H1 (cell line): ENCODE measurements around the gene ARPP19. TPM values are rescaled to one million over a fixed set of nuclear protein-coding genes. Genes with fewer than 3 reads are reported as not detected.

Source experiments
- CTCF ChIA-PET: fragments of 300-600 bp; sonication (Branson Sonifier 250); formaldehyde crosslinking; loops from one replicate; lab custom pipeline; 2021; ENCODE audit not compliant: partially characterized antibody; lab: Charles Lee
- POLR2A ChIA-PET: fragments of 300-600 bp; sonication (Branson Sonifier 250); formaldehyde crosslinking; loops from one replicate; lab custom pipeline; 2021; ENCODE audit warnings: inconsistent platforms; ENCODE audit not compliant: partially characterized antibody; lab: Charles Lee
- DNase-seq, 2 experiments: peaks; one replicate each; pipeline versions ENCODE4 v3.0.0 to v3.0.0-alpha.2; 2010 to 2022; ENCODE audit warnings: low spot score in 2 of 2, low read depth in 1 of 2, mixed read lengths in 1 of 2
- FAIRE-seq: peaks from 2 replicates; lab custom pipeline; 2011; peaks lifted over from hg19 to GRCh38; lab: Jason Lieb, UNC
- H2AFZ ChIP-seq: 2 replicates; pipeline ENCODE4 v1.8.1; 2012; ENCODE audit warnings: low read length, inconsistent platforms
- H2AK5ac ChIP-seq: 2 replicates; pipeline ENCODE4 v1.6.1; 2013; ENCODE audit warnings: low read depth, low read length
- H2BK120ac ChIP-seq: replicated peaks from 2 replicates; pipeline ENCODE3; 2013; ENCODE audit warnings: low read depth, low read length, inconsistent platforms
- H2BK12ac ChIP-seq: 2 replicates; pipeline ENCODE4 v1.6.1; 2013; ENCODE audit warnings: low read depth, low read length
- H2BK15ac ChIP-seq: 2 replicates; pipeline ENCODE4 v1.6.1; 2013; ENCODE audit warnings: low read length
- H2BK20ac ChIP-seq: 2 replicates; pipeline ENCODE4 v1.6.1; 2013; ENCODE audit warnings: low read length
- H2BK5ac ChIP-seq: 2 replicates; pipeline ENCODE4 v1.6.1; 2013; ENCODE audit warnings: low read depth, low read length
- H3K14ac ChIP-seq: 2 replicates; pipeline ENCODE4 v1.6.1; 2013; ENCODE audit warnings: inconsistent platforms; ENCODE audit not compliant: insufficient read length
- H3K18ac ChIP-seq: 2 replicates; pipeline ENCODE4 v1.6.1; 2013; ENCODE audit warnings: low read length; ENCODE audit errors: extremely low read depth
- H3K23ac ChIP-seq: 2 replicates; pipeline ENCODE4 v1.6.1; 2013; ENCODE audit warnings: inconsistent platforms; ENCODE audit not compliant: insufficient read length
- H3K23me2 ChIP-seq: 2 replicates; pipeline ENCODE4 v1.6.1; 2013; ENCODE audit warnings: low read depth, low read length
- H3K27ac ChIP-seq: 2 replicates; pipeline ENCODE4 v1.6.1; 2011; ENCODE audit warnings: low read depth, low read length, inconsistent platforms
- H3K27me3 ChIP-seq, 4 experiments: replicated peaks in 1 of 4; 1 replicate in 1 of 4; 2 replicates in 3 of 4; pipeline versions ENCODE4 v1.6.1 to v1.8.1; 2011 to 2013; ENCODE audit warnings: low read length in 3 of 4, mild to moderate bottlenecking in 3 of 4, inconsistent platforms in 2 of 4, mixed read lengths in 2 of 4, moderate library complexity in 1 of 4; ENCODE audit not compliant: control insufficient read depth in 3 of 4, insufficient read depth in 3 of 4; ENCODE audit errors: extremely low read depth in 1 of 4
- H3K36me3 ChIP-seq, 4 experiments: 2 replicates each; pipeline versions ENCODE4 v1.6.1 to v1.8.1; 2011 to 2013; ENCODE audit warnings: mild to moderate bottlenecking in 4 of 4, low read length in 3 of 4, moderate library complexity in 2 of 4, control low read depth in 1 of 4, inconsistent platforms in 1 of 4; ENCODE audit not compliant: insufficient read depth in 4 of 4, control insufficient read depth in 2 of 4
- H3K4ac ChIP-seq: replicated peaks from 2 replicates; pipeline ENCODE3; 2013; ENCODE audit warnings: low read length, low read depth, mixed read lengths, inconsistent platforms; ENCODE audit not compliant: insufficient read length
- H3K4me1 ChIP-seq, 4 experiments: replicated peaks in 1 of 4; 1 replicate in 1 of 4; 2 replicates in 3 of 4; pipeline versions ENCODE4 v1.6.1 to v1.8.1; 2011 to 2013; ENCODE audit warnings: low read length in 3 of 4, inconsistent platforms in 2 of 4, mixed read lengths in 1 of 4; ENCODE audit not compliant: insufficient read depth in 4 of 4, control insufficient read depth in 3 of 4
- H3K4me2 ChIP-seq, 2 experiments: 2 replicates each; pipeline versions ENCODE4 v1.6.1 to v1.8.1; 2011 to 2013; ENCODE audit warnings: low read depth in 2 of 2, low read length in 2 of 2, control low read depth in 1 of 2, inconsistent platforms in 1 of 2, mild to moderate bottlenecking in 1 of 2; ENCODE audit not compliant: insufficient read depth in 1 of 2
- H3K4me3 ChIP-seq, 4 experiments: fragments of 200-600, 300-600 bp in 1 of 4; sonication (generic), shearing (Covaris generic), sonication (Bioruptor Twin) in 1 of 4; 2 replicates each; pipeline versions ENCODE4 v1.5.1 to v1.8.1; 2011 to 2016; ENCODE audit warnings: low read length in 4 of 4, low read depth in 3 of 4, control low read depth in 2 of 4, inconsistent platforms in 2 of 4, mild to moderate bottlenecking in 2 of 4, mixed read lengths in 1 of 4, moderate library complexity in 1 of 4; ENCODE audit not compliant: insufficient read depth in 2 of 4; ENCODE audit errors: extremely low read depth in 1 of 4
- H3K56ac ChIP-seq: replicated peaks from 2 replicates; pipeline ENCODE3; 2013; ENCODE audit warnings: low read depth, mild to moderate bottlenecking, mixed read lengths, low read length, inconsistent platforms; ENCODE audit not compliant: insufficient read length
- H3K79me1 ChIP-seq: 2 replicates; pipeline ENCODE4 v1.6.1; 2013; ENCODE audit warnings: low read depth, low read length, control low read depth
- H3K79me2 ChIP-seq, 2 experiments: 2 replicates each; pipeline versions ENCODE4 v1.6.1 to v1.8.1; 2012 to 2013; ENCODE audit warnings: low read length in 2 of 2, mild to moderate bottlenecking in 2 of 2, inconsistent platforms in 1 of 2; ENCODE audit not compliant: insufficient read depth in 2 of 2, control insufficient read depth in 1 of 2
- H3K9ac ChIP-seq, 4 experiments: replicated peaks in 1 of 4; 1 replicate in 1 of 4; 2 replicates in 3 of 4; pipeline versions ENCODE4 v1.6.1 to v1.8.1; 2011 to 2013; ENCODE audit warnings: low read depth in 3 of 4, low read length in 3 of 4, control low read depth in 2 of 4, mild to moderate bottlenecking in 2 of 4, moderate library complexity in 2 of 4, inconsistent platforms in 1 of 4; ENCODE audit errors: extremely low read depth in 1 of 4
- H3K9me3 ChIP-seq, 2 experiments: 2 replicates each; pipeline versions ENCODE4 v1.6.1 to v1.8.1; 2012 to 2013; ENCODE audit warnings: mild to moderate bottlenecking in 2 of 2, moderate library complexity in 2 of 2, control low read depth in 1 of 2, inconsistent platforms in 1 of 2, low read depth in 1 of 2, low read length in 1 of 2, mixed read lengths in 1 of 2; ENCODE audit not compliant: insufficient read depth in 2 of 2
- H4K20me1 ChIP-seq, 2 experiments: replicated peaks in 1 of 2; 2 replicates each; pipeline versions ENCODE3 to v1.8.1; 2011 to 2013; ENCODE audit warnings: inconsistent platforms in 2 of 2, low read length in 2 of 2, mild to moderate bottlenecking in 1 of 2; ENCODE audit not compliant: insufficient read depth in 2 of 2, control insufficient read depth in 1 of 2
- H4K5ac ChIP-seq: 2 replicates; pipeline ENCODE4 v1.6.1; 2013; ENCODE audit warnings: low read length, low read depth, mixed read lengths, inconsistent platforms; ENCODE audit not compliant: insufficient read length
- H4K8ac ChIP-seq: 2 replicates; pipeline ENCODE4 v1.8.0; 2013; ENCODE audit warnings: mild to moderate bottlenecking, moderate library complexity, low read length, inconsistent platforms; ENCODE audit not compliant: insufficient read depth; ENCODE audit errors: extremely low read depth
- H4K91ac ChIP-seq: replicated peaks from 2 replicates; pipeline ENCODE3; 2013; ENCODE audit warnings: low read length, mixed read lengths, inconsistent platforms; ENCODE audit not compliant: insufficient read length
- SP2 ChIP-seq: IDR thresholded peaks from 2 replicates; pipeline ENCODE4 v1.6.1; 2012; ENCODE audit warnings: mild to moderate bottlenecking, low read length, inconsistent platforms
- WGBS, 2 experiments: shearing (Covaris generic) in 1 of 2; methylation state at CpG; one replicate each; pipeline versions ENCODE4 v1.1.6 to v1.1.7; 2013 to 2015; ENCODE audit warnings: low lambda C conversion rate in 2 of 2, mixed read lengths in 2 of 2, inconsistent platforms in 1 of 2, low coverage in 1 of 2, missing lambda C conversion rate in 1 of 2; ENCODE audit not compliant: insufficient replicate concordance in 2 of 2, insufficient coverage in 1 of 2, insufficient read length in 1 of 2; ENCODE audit errors: extremely low coverage in 1 of 2, missing lambda C conversion rate in 1 of 2; 5-methylcytosine and 5-hydroxymethylcytosine counted together
- polyA plus RNA-seq, 7 experiments: library from polyadenylated mRNA; depleted of rRNA in 3 of 7; stranded (reverse) in 5 of 7; unstranded in 2 of 7; fragments of >200 nt in 5 of 7; fragments of 200-250 nt in 2 of 7; gene quantifications; 1 replicate in 5 of 7; 2 replicates in 1 of 7; 4 replicates in 1 of 7; pipeline versions ENCODE4 v1.2.1 to v1.2.3, GENCODE V29; 2011 to 2013; ENCODE audit warnings: missing spikeins in 2 of 7, mixed read lengths in 2 of 7
- total RNA-seq: library from RNA; stranded (reverse); fragmentation: NEBNext Ultra II Directional; extraction: Animal tissue kit (Norgen Biotek cat#: 25700); gene quantifications from 2 replicates; pipeline ENCODE4 v1.2.1, GENCODE V29; 2021

ARPP19 gene
- total and polyA plus RNA-seq, 2 of the 8 experiments (the other 6 are each of a cell fraction or from before 2014, with no cell fraction given): 81.9 to 274 TPM

GRCh38 chr15:52527196-52527910 lies 41.5 kb downstream of the ARPP19 start:
- no peak overlapping the region for H4K8ac ChIP-seq
- peaks cover 0 to 35% of the 10 kb centered on the region in 2 experiments; a peak in 3 of 4 replicates for H3K79me2 ChIP-seq
- H3K23ac ChIP-seq: no peak overlapping the region
- no peak overlapping the region for H3K18ac ChIP-seq
- no peak overlapping the region for H4K91ac ChIP-seq
- TF ChIP-seq SP2: no peak
- ChIA-PET POLR2A (interaction anchor here (0.9 to 2.2 kb wide), 3 partner anchors 33 to 182 kb away, joined by 3 to 6 read pairs (median 4); partner anchors contain the start of gene ARPP19), CTCF (interaction anchor here (0.8 kb wide), 1 partner anchor 61 kb away, joined by 3 read pairs; no protein-coding TSS in a partner anchor)
- no peak overlapping the region for H3K4ac ChIP-seq
- H2BK15ac ChIP-seq: no peak overlapping the region
- no peak overlapping the region for H4K5ac ChIP-seq
- no peak overlapping the region for H3K27ac ChIP-seq
- H3K36me3 ChIP-seq: no peaks in the 10 kb centered on the region
- peak overlapping the region in 3 of 4 experiments; percentile 57 to 78 (median 60); a peak in 5 of 8 replicates for H3K4me3 ChIP-seq
- WGBS, 2 experiments: 81% methylated on average over 7 of the region's 7 CpGs; no CpG with 5 or more reads in 1 of the 2 experiments
- H2BK5ac ChIP-seq: no peak overlapping the region
- H2AFZ ChIP-seq: no peak overlapping the region
- H3K4me2 ChIP-seq: peak overlapping the region; percentile 97
- H3K9ac ChIP-seq: no peak overlapping the region
- DNase-seq: no peak
- peaks cover 7% of the 10 kb centered on the region; the same call in 1 of the 2 replicates for H3K23me2 ChIP-seq
- no peak overlapping the region for H3K14ac ChIP-seq
- peaks cover 0 to 2% of the 10 kb centered on the region in 2 experiments for H4K20me1 ChIP-seq
- H3K79me1 ChIP-seq: no peaks in the 10 kb centered on the region; the same call in 1 of the 2 replicates
- H3K4me1 ChIP-seq: peaks cover 4 to 11% (median 7%) of the 10 kb centered on the region in 4 experiments; a peak in 6 of 7 replicates
- peaks cover 6 to 29% (median 20%) of the 10 kb centered on the region in 4 experiments for H3K27me3 ChIP-seq
- H2BK12ac ChIP-seq: no peak overlapping the region
- H2AK5ac ChIP-seq: no peak overlapping the region
- FAIRE-seq: no peak
- no peak overlapping the region for H2BK120ac ChIP-seq
- no peaks in the 10 kb centered on the region for H3K9me3 ChIP-seq
- H2BK20ac ChIP-seq: no peak overlapping the region
- H3K56ac ChIP-seq: no peak overlapping the region
